HG02885 (cell line): ENCODE data around the gene HSPB9.
"Not testable (repeated sequence)": the region's sequence is repeated elsewhere in the genome, so short reads cannot be mapped to it uniquely, and the experiment has no call there.

Experiments
- ATAC-seq: cut with Tn5 transposase; IDR thresholded peaks from one replicate; pipeline ENCODE4 v1.9.1; 2021; ENCODE audit warnings: mild to moderate bottlenecking; ENCODE audit not compliant: unreplicated experiment, poor library complexity

Gene HSPB9

DNA sequence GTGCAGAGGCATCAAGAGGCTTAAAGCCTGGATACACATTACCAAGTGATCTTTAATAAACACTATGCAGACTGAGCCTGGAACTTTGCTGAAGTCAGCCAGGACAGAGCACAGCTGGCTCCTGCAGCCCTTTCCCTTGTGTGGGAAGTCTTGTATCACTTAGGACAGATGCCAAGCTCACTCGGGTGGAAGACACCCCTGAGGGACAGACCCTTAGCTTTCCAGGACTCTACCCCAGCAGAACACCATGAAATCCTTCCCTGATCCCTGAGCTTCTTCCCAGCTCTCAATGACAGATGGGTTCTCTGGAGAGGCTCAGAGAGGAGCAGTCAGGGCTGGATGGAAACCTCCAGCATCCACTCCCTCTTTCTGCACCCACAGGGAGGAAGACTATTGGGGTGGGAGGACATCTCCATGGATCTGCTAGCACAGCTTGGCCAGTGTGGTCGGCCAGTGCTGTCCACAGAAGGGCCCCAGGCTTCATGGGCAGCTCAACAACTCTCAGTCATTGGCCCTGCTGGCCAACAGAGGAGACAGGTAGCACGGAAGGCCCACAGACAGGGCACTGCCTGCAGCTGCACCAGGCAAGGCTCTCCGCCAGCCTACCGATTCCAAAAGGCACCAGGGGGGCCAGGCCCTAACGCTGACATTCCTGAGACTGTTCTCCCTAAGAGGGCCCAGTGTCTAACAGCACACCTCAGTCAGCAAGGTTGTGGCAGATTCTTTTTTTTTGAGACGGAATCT, 16.3 kb downstream of the HSPB9 start:
- ATAC-seq = no peak

DNA sequence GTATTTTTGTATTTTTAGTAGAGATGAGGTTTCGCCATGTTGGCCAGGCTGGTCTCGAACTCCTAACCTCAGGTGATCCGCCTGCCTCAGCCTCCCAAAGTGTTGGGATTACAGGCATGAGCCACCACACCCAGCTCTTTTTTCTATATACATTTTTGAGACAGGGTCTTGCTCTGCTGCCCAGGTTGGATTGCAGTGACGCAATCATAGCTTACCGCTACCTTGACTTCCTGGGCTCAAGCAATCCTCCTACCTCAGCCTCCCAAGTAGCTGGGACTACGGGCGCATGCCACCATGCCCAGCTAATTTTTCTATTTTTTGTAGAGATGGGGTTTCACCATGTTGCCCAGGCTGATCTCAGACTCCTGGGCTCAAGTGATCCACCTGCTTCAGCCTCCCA, 18.1 kb downstream of the HSPB9 start:
- not testable (repeated sequence) for ATAC-seq

DNA sequence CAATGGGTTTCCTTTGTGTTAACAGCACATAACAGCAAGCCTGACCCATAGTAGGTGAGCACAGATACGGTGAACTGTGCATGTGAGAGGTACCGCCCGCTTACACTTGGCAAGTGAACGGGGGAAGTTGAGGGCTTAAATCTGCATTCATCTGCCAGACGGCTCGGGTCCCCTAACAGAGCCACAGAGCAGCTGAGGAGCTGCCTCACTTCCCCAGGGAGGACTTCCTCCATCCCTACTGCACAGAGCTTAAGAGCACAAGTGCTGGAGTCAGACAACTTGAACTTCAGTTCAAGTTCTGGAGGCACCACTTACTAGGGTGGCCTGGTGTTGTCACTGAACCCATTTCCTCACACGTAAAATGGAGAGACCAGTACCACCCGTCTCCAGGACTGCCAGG, 18.8 kb downstream of the HSPB9 start:
- no peak for ATAC-seq

DNA sequence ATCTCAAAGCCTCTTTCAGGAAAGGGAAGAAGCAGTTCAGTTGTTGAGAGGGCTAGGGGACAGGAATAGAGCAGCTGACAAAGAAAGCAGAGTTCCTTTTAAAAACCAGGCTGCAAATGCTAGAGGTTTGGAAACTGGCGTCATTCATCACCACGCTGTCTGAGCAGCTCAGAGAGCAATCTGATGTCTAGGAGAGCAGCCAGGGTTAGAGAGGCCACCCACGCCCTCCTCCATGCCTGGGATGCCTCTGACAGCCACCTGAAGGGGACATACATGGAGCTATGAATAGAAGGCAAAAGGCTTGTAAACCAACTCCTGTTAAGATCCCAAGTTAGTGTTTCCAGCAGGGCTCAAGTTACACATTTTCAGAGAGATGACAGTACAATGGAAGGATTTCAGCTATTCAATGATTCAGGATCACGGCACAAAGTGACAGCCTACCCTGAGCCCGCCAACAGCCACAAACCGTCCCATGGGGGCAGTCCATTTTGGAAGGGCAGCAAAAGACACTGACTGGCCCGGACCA, 19.8 kb downstream of the HSPB9 start:
- no peak for ATAC-seq

DNA sequence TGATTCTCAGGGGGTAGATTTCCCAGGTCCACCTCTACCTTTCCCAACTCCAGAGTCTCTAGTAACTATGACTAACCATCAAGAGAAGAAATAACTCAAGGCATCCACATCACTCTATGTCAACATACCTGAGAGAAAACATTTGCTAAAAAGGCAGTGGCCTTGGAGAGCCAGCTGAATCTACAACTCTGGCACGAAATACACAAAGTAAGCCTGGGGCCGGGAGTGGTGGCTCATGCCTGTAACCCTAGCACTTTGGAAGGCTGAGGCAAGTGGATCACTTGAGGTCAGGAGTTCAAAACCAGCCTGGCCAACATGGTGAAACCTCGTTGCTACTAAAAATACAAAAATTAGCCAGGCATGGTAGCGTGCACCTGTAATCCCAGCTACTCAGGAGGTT, 20.5 kb downstream of the HSPB9 start:
- ATAC-seq = not testable (repeated sequence)

DNA sequence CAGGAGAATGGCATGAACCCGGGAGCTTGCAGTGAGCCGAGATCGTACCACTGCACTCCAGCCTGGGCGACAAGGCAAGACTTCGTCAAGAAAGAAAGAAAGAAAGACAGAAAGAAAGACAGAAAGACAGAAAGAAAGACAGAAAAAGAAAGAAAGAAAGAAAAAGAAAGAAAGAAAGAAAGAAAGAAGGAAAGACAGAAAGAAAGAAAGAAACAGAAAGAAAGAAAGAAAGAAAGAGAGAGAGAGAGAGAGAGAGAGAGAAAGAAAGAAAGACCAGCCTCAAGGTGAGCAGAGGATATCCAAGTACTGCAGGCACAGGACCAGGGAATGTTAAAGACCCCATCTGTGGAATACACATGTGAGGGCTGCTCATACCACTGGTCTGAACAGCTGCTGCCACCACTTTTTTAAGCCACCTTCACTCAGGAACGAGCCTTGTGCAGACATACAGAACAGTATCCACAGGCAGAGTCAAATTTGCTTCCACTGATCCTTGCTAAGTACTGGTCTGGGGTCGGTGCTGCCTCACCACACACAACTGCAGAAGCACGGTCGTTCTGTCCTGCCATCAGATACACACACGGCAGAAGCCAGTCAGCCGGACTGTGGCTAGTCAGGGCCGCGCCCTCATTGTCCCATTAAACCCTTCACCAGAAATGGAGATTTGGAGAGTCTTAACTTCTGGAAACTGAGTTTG, 24.5 kb downstream of the HSPB9 start:
- ATAC-seq = no peak

GRCh38 chr17:42153919-42154742, 31.5 kb downstream of the HSPB9 start:
- ATAC-seq = no peak

- no peak for ATAC-seq
Observed at GRCh38 chr17:42155614-42156045, 33.0 kb downstream of the HSPB9 start.

DNA sequence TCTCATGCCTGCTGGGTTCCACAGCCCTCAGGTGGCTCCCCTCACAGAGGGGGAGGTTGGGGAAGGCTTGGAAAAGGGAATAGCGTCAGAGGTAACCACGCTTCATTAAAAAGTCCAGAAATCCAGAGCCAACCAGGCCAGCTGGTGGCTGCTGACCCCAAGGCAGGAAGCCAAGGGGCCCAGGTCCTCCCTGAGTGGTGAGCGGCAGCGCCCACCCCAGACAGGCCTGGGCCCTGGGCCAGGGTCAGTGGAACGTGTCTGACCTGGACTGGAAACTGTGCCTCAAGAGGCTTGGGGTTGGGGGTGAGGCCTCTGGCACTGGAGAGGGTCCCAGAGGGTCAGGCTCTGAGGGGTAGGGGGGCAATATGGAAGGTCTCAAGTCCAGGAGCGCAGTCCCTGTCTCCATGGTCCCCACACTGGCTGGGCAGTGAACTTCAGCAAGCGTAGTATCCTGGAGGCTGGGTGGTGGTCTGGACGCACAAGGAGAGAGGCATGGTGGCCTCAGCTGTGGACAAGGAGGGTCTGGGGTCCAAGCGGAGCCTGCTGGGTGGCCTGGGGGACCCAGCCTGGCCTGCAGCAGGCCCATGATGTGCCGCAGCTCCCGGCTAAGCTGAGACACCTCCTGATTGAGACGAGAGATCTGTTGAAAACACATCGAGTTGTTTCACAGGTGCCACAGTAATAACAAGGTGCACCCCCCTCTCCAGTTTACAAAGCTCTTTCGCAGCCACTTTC, 37.4 kb downstream of the HSPB9 start:
- ATAC-seq = no peak

- no peak for ATAC-seq
Observed at GRCh38 chr17:42160531-42160910, 37.9 kb downstream of the HSPB9 start.

- no peak for ATAC-seq
Observed at GRCh38 chr17:42163113-42163512, 40.5 kb downstream of the HSPB9 start.

- ATAC-seq = no peak
Observed at GRCh38 chr17:42163696-42164407, 41.2 kb downstream of the HSPB9 start.

DNA sequence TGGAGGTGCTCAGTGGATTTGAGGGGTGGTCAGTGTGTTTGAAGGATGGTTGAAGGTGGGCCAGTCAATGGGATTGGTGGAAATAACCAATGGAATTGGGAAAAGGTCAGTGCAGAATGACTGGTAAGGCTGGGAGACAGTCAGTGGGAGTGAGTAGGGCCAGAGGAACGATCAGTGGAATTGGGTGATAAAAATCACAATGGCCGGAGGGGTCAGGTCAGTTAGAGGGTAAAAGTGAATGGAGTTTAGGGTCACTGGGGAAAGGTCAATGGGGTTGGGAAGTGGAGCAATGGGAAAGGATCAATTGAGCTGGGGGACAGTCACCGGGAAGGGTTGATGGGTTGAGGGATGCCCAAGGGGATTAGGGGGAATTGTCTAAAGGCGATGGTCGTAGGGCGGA, 43.1 kb downstream of the HSPB9 start:
- ATAC-seq = no peak

GRCh38 chr17:42166196-42166763, 43.7 kb downstream of the HSPB9 start:
- ATAC-seq = no peak

- no peak for ATAC-seq
Observed at GRCh38 chr17:42167807-42168206, 45.2 kb downstream of the HSPB9 start.

- no peak for ATAC-seq
Observed at GRCh38 chr17:42169351-42169750, 46.7 kb downstream of the HSPB9 start.

DNA sequence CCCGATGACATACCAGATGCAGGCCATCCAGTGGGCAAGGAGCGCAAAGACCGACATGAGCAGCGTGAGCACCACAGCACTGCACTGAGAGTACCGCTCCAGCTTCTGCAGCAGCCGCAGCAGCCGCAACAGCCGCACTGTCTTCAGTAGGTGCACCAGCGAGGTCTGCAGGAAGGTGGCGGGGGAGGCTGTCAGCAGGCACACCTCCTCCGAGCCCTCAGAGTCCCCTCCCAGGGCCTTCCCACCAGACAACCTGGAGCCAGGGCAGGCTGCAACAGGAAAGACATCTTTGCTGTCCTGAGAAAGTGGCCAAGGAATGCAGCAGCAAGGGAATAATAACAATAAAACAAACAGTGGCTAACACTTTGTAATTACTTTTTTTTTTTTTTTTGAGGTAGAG, 49.2 kb downstream of the HSPB9 start:
- ATAC-seq = no peak
